Ovary (tissue), 9 donors: ENCODE data around the gene KIF16B. TPM values are rescaled to one million over a fixed set of nuclear protein-coding genes. Genes with fewer than 3 reads are reported as not detected.

Experiments
- DNase-seq, 5 donors: peaks; one replicate each; pipeline ENCODE4 v3.0.0-alpha.2; 2019 to 2020
- H3K27ac ChIP-seq, 2 donors: fragments of 200-600 bp; one replicate each; pipeline versions ENCODE4 v1.5.1 to v1.8.0; 2019 to 2022
- H3K27me3 ChIP-seq: fragments of 200-600 bp; one replicate; pipeline ENCODE4 v1.8.0; 2022
- H3K36me3 ChIP-seq: fragments of 200-600 bp; sonication (generic); one replicate; pipeline ENCODE4 v1.5.1; 2019
- H3K4me1 ChIP-seq: one replicate; pipeline ENCODE4 v1.8.1; 2013; ENCODE audit warnings: mild to moderate bottlenecking, moderate library complexity; ENCODE audit not compliant: insufficient read depth
- H3K4me3 ChIP-seq: fragments of 200-600 bp; sonication (generic); one replicate; pipeline ENCODE4 v1.5.1; 2017
- H3K9me3 ChIP-seq, 2 donors: fragments of 200-600 bp in 1 of 2; sonication (generic) in 1 of 2; one replicate each; pipeline versions ENCODE4 v1.5.1 to v1.8.1; 2013 to 2019; ENCODE audit warnings: mild to moderate bottlenecking in 1 of 2, moderate library complexity in 1 of 2
- EP300 ChIP-seq: sonication (generic); formaldehyde crosslinking; IDR thresholded peaks from one replicate; pipeline ENCODE4 v1.6.1; 2017; ENCODE audit warnings: antibody characterized with exemption
- POLR2A ChIP-seq: fragments of 450-650 bp; IDR thresholded peaks from one replicate; pipeline ENCODE4 v1.6.1; 2017; ENCODE audit warnings: antibody characterized with exemption, mild to moderate bottlenecking, moderate library complexity
- WGBS, 3 donors: extraction: QIAGEN DNeasy Blood & Tissue Kit in 1 of 3; methylation state at CpG; one replicate each; pipeline versions ENCODE4 v1.1.5 to v1.1.7; 2013 to 2017; 5-methylcytosine and 5-hydroxymethylcytosine counted together
- intact Hi-C, 4 donors: fragments of 100-400 bp; cut with DNase I; formaldehyde crosslinking; loops; one replicate each; pipeline versions ENCODE4 v1.11.0 to v1.15.1; 2022 to 2023
- polyA plus RNA-seq, 2 donors: library from polyadenylated mRNA; stranded (reverse); fragments of 200-250 nt in 1 of 2; fragments of 350-450 nt in 1 of 2; fragmentation: Illumina TruSeq in 1 of 2; extraction: RNeasy Lipid Tissue Mini Kit (QIAGEN cat#74804) in 1 of 2; gene quantifications; one replicate each; pipeline ENCODE4 v1.2.3, GENCODE V29; 2013 to 2014
- total RNA-seq, 7 donors: library from RNA; depleted of rRNA in 2 of 7; stranded (reverse); fragments of >200 nt in 2 of 7; fragmentation: NEBNext Ultra II Directional in 3 of 7; extraction: Animal tissue kit (Norgen Biotek cat#: 25700) in 3 of 7; gene quantifications; one replicate each; pipeline versions ENCODE4 v1.1.0 to v1.2.4, GENCODE V29; 2016 to 2023
- TF ChIP-seq, protein P1 (sequence below), 3 donors: fragments of 450-650 bp in 2 of 3; fragments of 200-600 bp in 1 of 3; IDR thresholded peaks; one replicate each; pipeline versions ENCODE4 v1.5.1 to v1.8.0; 2016 to 2022; ENCODE audit warnings: antibody characterized with exemption in 3 of 3, mild to moderate bottlenecking in 1 of 3
- donor health status: DM: no; HTN: no; CAD: no; lungs with moderate emphysema.
- donor health status: DM: no; HTN: no; CAD: no.
- donor health status: Bipolar disorder and iron deficiency.
- donor health status: DM: yes; HTN: yes; CAD: no.
- donor health status: DM: no; HTN: no; CAD: no.
- donor health status: DM: yes; HTN: yes; CAD: no.

Gene KIF16B
- total and polyA plus RNA-seq, 9 donors, result 10.9 to 28.1 (median 20.2) TPM

DNA sequence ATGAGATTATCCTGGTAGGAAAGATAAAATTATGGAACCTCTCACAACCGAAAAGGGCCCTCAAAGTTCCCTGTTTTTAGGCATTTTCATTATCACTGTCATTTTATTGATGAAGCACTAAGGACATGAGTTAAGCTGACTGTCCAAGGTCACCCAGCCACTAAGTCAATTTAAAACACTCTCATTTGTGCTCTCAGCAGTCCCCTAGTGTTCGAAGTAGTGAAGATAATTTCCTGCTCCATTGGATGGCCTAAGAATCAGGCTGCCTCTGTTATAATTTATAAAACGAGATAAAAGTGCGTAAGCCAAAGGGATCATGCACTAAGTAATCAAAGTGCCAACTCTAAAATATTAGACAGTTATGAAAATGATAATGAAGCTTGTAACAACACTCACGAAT is 169.1 kb downstream of the KIF16B start:
- WGBS, 3 donors, result 90 to 92% (median 90%) methylated on average over 5 of the region's 5 CpGs
- Histone ChIP-seq H3K9me3 (no peaks in the 10 kb centered on the region), H3K4me3 (no peak overlapping the region), H3K4me1 (peaks cover 3% of the 10 kb centered on the region), H3K36me3 (no peaks in the 10 kb centered on the region), H3K27ac (no peak overlapping the region), H3K27me3 (no peaks in the 10 kb centered on the region)
- DNase-seq, result no peak
- intact Hi-C loops, result no loop called here
- no peak for TF ChIP-seq POLR2A
- TF ChIP-seq, protein P1, sequence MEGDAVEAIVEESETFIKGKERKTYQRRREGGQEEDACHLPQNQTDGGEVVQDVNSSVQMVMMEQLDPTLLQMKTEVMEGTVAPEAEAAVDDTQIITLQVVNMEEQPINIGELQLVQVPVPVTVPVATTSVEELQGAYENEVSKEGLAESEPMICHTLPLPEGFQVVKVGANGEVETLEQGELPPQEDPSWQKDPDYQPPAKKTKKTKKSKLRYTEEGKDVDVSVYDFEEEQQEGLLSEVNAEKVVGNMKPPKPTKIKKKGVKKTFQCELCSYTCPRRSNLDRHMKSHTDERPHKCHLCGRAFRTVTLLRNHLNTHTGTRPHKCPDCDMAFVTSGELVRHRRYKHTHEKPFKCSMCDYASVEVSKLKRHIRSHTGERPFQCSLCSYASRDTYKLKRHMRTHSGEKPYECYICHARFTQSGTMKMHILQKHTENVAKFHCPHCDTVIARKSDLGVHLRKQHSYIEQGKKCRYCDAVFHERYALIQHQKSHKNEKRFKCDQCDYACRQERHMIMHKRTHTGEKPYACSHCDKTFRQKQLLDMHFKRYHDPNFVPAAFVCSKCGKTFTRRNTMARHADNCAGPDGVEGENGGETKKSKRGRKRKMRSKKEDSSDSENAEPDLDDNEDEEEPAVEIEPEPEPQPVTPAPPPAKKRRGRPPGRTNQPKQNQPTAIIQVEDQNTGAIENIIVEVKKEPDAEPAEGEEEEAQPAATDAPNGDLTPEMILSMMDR (IDR thresholded peaks at IDR 0.05), result no peak
- no peak for TF ChIP-seq EP300

DNA sequence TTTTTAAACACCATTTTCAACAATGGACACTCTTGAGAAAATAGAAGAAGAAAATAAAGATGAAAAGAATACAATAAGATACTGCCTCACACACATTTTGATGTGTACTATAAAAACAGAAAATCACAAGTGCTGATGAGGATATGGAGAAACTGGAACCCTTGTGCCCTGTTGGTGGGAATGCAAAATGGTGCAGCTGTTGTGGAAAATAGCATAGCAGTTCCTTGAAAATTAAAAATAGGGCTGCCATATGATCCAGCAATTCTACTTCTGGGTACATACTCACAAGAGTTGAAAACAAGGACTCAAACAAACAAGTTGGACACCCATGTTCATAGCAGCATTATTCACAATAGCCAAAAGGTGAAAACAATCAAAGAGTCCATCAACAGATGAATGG is 173.0 kb downstream of the KIF16B start:
- TF ChIP-seq POLR2A, result no peak
- TF ChIP-seq, protein P1 (IDR thresholded peaks at IDR 0.05), result no peak
- no peak for TF ChIP-seq EP300
- H3K27ac ChIP-seq, result no peak overlapping the region
- DNase-seq, result no peak
- peaks cover 4% of the 10 kb centered on the region for H3K4me1 ChIP-seq
- no peaks in the 10 kb centered on the region for H3K36me3 ChIP-seq
- H3K9me3 ChIP-seq, result no peaks in the 10 kb centered on the region
- no peaks in the 10 kb centered on the region for H3K27me3 ChIP-seq
- intact Hi-C loops, result no loop called here
- H3K4me3 ChIP-seq, result no peak overlapping the region

DNA sequence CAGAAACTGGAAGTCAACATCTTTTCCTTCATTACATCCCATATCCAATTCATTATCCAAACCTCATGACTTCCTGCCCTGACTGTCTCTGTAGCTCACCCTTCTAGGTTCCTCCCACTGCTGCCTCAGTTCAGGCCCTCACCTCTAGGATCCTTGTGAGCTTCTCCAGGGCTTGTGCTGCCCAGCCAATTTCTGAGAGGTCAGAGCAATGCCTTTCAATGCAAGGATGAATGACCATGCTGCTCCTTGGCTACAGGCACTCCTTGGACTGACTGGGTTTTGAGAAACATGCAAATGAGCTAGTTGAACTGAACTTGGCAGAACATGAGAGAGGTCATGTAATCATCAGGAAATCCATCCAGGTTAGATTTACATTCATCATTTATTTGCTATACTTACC is 173.4 kb downstream of the KIF16B start:
- intact Hi-C loops, result no loop called here
- H3K27me3 ChIP-seq, result no peaks in the 10 kb centered on the region
- H3K9me3 ChIP-seq, result no peaks in the 10 kb centered on the region
- no peak for DNase-seq
- no peak for TF ChIP-seq POLR2A
- no peak for TF ChIP-seq EP300
- TF ChIP-seq, protein P1 (IDR thresholded peaks at IDR 0.05), result no peak
- H3K4me3 ChIP-seq, result no peak overlapping the region
- peaks cover 4% of the 10 kb centered on the region for H3K4me1 ChIP-seq
- no peaks in the 10 kb centered on the region for H3K36me3 ChIP-seq
- H3K27ac ChIP-seq, result no peak overlapping the region

DNA sequence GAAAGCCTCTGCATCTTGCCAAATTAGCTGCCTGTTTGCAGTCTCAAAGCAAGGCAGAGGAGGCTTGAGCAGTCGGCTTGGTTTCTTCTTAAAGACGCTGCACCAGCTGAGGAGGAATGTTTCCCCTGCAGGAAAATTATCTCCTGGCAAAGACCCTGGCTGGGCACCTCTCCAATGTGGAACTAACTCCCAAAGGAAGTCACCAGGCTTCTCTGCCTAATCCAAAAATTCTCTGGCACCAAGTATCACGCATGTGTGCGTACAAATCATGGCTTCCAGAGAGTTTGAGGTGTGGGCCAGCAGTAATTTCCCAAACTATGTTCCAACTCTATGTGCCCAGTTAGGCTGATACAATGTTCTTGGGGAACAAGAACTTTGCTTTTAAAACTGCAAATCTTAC is 176.2 kb downstream of the KIF16B start:
- H3K4me3 ChIP-seq, result no peak overlapping the region
- no peak overlapping the region for H3K27ac ChIP-seq
- H3K27me3 ChIP-seq, result no peaks in the 10 kb centered on the region
- 3 to 5% (median 4%) methylated on average over 4 of the region's 4 CpGs for WGBS, 3 donors
- no peaks in the 10 kb centered on the region for H3K9me3 ChIP-seq
- TF ChIP-seq, protein P1 (IDR thresholded peaks at IDR 0.05), result no peak
- TF ChIP-seq EP300, result no peak
- no peak for TF ChIP-seq POLR2A
- H3K36me3 ChIP-seq, result no peaks in the 10 kb centered on the region
- H3K4me1 ChIP-seq, result peaks cover 4% of the 10 kb centered on the region
- intact Hi-C loops, result no loop called here
- peak; percentile 62 to 92 (median 82) for DNase-seq

DNA sequence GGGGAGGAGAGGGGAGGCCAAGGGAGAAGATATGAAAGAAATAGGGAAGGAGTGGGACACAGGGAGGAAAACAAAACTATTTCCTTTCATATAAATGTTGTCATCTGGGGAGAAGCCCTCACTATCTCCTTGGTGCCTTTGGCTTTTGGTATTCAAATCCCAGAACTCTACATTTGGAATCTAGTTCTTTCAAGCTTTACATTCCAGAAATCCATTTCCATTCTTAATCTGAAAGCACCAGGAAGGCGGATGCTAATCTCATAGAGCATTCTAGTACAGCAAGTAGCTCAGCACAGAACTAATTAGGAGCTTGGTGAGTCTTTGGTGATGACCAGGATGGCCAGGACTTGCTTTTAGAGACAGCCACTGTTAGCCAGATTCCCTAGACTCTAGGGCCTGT is 177.9 kb downstream of the KIF16B start:
- H3K27me3 ChIP-seq, result no peaks in the 10 kb centered on the region
- no peak overlapping the region for H3K27ac ChIP-seq
- H3K4me1 ChIP-seq, result peaks cover 4% of the 10 kb centered on the region
- H3K36me3 ChIP-seq, result no peaks in the 10 kb centered on the region
- H3K4me3 ChIP-seq, result no peak overlapping the region
- intact Hi-C loops, result no loop called here
- WGBS, 3 donors, result 88 to 100% (median 99%) methylated on average over 1 of the region's 1 CpG
- H3K9me3 ChIP-seq, result no peaks in the 10 kb centered on the region
- no peak for DNase-seq
- TF ChIP-seq, protein P1 (IDR thresholded peaks at IDR 0.05), result no peak
